ENCODE measurements around the gene LRP1B.
"Not testable (repeated sequence)": the region's sequence is repeated elsewhere in the genome, so short reads cannot be mapped to it uniquely, and the experiment has no call there.

LRP1B gene

DNA sequence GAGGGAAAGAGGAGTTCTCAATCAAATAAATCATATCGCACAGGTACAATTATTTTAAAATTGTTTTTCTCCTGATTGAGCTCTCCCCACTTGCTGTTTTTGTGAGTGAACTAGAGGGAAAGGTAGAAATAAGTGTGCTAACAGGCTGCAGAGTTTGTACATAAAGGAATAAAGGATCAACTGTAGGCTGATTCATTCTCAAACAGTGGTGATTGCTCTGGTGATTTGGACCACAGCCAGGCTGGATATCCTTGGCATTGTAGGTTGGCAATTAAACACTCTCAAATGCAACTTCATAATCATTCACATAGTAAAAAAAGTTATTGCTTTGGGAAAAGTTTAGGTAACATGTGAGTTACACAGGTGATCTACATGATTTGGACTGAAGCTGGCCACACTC lies 29.8 kb downstream of the LRP1B start:
- no peak for DNase-seq

DNA sequence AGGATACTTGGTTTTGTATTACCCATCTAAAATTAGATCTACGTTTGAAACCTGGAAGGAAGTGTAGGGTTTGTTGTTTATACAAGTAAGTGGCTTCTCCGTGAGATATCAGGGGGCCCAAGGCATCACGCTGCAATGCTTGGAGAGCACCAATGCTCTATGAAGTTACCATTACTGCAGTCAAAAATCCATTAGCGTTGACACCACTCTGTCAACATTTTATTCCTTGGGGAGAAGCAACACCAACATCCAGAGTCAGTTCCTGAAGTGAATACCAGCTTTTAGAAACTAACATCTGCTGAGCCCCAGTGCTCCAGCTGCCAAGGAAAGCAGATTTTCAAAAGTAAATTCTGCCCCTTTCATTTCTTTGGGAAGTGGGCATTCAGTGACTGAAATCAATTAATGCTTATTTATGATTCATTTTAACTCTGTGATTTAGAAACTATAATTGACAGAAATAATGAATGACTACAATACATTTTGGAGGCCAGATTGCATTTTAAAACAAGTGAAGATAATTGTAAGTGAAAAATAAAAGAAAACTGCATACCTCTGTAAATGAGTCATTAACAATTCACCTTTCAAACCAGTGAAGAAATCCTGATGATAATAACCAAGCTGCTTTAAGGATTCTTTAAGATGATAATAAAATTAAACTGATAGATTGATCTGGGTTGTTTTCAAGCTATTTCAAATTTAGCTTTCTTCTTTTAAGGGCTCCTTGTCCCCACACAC lies 30.5 kb downstream of the LRP1B start:
- no peak for DNase-seq

DNA sequence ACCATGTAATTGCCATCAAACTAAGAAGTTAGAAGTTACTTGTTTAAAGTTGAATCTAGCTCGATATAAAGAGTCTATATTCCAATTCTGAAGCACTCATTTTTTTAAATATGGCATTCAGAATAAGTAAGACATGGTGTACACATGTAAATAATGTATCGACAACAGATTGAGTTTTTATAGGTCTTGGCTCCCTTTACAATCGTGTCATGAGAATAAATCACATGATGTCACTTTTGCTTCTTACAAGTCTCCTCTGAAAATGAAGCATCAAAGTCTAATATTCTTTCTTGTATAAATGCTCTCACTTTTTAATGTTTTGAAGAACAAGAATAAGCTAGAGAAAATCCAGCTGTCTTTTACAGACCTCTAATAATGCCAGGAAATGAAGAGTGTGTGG lies 33.1 kb downstream of the LRP1B start:
- no peak for DNase-seq

DNA sequence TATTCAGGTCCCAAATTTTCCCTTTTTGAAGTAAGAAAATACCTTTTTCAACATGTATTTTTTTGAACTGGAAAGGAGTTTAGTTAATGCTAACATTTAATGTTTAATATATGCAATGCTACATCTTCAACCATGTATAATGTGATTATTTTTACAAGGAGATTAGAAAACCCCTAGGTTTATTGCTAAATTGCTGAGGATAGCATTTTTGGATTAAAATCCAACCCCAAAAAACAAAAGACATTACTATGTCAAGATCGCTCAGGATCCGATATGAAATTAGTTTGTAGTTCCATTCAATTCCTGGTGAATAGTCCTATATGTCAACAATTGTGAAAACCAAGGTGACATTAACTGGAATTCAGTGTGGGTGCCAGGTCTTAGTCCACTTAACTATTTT lies 35.2 kb downstream of the LRP1B start:
- DNase-seq: no peak

DNA sequence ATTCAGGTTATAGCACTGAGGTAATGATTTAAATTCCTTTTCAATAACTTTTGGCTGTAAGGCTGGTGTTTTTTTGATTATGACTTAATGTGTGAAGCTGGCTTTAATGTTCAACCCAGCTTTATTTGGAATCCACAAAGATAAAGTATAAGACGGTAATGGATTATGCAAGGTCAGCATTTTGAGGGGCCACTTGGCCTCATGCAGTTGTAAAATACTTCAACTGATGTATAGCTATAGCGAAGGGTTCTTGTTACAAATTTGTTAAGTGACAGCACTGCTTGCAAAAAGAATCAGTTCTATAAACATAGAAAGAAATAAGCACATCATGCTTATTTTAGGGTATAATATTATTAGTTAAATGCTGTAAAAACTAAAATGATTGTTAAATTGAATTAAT lies 36.6 kb downstream of the LRP1B start:
- DNase-seq: no peak

DNA sequence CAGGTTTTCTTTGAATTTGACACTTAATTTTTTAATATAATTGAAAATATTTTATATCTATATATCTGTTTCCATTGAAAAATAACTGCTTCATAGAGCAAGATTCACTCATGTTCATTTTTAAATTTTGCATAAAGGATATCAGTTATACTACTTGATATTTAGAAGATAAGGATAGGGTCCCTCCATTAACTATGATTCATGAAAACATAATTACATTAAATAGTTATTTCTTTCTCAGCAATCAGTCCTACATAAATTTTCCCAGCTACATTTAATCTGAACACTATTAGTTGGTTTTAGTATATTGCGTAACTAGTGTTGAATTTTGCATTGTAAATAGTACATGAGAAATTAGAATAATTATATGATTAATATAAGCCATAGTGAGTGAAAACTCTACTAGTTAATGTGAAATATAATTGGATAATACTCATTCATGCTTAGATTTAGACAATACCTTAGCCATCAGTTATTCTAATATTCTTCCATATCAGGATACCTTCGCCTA lies 42.7 kb downstream of the LRP1B start:
- DNase-seq: no peak

DNA sequence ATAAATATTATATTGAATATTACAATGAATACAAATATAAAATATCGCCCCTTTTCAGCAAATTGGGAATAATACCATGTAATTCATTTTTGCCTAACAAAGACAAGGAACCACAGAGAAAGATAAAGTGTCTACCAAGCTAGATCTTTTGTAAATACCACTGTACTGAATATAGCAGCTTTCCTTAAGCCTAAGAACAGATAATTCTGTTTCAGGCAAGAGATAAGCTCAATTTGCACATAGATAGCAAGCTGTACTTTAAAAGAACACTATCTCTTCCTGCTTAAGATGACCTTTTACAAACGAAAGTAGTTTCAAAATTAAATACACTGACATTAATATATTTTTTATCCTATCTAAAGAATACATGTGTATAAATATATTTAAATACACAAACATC lies 43.2 kb downstream of the LRP1B start:
- not testable (repeated sequence) for DNase-seq

DNA sequence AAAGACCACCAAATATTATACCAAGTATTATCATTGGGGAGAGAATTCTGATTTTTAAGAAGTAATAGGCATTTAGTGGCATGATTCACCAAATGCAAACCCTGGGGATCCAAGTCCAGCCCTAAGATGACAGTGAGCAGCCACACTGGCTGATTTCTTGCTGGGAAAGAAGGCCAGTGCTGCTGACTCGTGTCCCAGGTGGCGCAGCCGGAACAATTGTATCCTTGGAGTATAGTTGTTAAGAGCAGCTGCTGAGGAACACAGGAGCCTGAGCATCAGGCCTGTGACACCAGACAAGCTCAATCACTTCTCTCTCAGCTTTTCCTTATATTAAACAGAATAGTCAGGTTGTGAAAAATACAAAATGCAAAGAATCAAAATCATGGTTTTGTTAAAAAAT lies 48.4 kb downstream of the LRP1B start:
- DNase-seq: no peak

DNA sequence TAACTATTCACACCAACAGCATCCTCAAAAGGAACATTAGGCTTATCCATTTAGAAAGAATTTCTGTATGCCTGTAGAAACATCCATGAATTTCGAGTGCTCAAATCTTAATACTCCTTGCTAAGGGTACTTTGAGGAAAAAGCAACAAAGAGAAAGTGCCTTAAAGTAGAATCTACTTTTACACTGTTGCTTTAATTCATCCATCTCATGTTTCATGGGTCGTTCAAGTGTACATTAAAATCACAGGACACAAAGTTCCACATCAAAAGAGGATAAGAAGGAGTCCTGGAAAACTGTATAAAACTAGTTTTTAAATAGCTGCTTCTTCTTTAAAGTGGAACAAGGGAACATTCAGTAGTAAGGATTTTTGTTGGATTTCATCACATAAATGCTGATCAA lies 54.5 kb downstream of the LRP1B start:
- no peak for DNase-seq

DNA sequence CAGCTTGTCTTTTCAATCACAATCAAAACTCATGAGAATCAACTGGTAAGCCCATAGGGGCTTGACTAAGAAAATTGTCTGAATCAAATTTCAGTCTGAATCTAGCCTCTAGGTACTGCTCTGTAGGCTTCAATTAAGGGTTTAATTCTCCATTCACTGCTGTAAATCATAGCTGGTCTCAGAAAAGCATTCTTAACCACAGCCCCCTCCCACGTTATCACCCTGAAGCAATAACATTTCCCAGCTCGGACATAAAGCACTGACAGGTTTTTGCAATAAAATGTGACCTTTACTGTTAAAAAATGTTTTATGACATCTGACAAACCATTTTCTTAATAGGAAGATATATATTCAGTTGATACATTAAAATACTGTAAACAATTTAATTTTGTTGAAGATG lies 55.0 kb downstream of the LRP1B start:
- DNase-seq: no peak

DNA sequence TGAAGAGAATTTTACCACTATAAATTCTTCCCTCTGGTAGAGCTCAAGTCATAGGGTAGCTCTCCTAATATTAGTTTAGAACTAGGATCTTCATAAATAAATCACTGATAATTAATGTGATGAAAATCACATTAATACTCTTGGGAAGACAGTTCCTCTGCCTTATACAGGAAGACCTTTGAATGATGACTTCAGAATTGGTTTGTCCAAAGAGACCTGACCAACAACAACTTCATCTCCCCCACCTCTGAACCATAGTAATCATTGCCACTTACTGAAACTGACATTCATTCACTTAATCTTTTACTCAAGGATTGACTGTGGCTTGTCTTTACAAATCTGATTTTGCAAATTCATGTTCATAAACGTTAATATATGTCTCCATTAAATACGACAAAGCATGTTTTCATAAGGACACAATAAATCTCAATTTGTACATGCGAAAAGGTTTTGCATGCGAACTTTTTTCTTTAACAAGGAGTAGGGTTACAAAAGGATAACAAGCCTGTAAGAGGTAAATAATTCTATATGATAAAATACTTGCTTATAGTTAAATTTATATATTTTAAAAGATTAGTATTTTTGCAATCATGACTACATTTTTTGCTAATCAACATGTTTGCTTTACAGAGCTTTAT lies 61.4 kb downstream of the LRP1B start:
- DNase-seq: no peak

DNA sequence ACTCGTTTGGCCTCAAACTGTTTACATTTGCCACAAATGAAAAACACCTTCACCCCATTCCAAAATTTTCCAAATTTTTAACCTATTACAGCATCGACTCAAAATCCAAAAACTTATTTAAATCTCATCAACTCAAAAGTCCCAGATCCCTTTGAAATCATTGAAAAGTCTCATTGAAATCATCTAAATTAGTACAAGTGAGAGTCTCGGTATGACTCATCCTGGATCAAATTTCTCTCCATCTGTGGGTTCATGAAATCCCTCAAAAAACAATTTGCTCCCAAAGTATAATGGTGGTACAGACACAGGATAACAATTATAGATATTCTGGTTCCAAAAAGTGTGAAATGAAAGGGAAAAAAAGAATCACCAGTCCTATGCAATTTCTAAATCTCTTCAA lies 65.1 kb downstream of the LRP1B start:
- no peak for DNase-seq

DNA sequence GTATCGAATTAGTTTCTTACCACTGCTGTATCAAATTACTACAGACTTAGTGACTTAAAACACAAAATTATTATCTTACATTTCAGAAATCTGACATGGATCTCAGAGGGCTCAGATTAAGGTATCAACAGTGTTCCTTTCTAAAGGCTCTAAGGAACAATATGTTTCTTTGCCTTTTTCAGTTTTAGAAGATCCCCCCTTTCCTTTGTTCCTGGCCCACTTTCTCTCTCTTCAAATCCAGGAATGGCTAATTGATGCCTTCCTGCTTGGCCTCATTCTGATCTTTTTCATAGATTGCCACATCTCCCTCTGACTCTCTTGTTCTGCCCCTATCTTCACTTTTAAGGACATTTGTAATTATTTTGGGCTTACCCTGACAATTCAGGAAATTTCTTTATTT lies 65.7 kb downstream of the LRP1B start:
- DNase-seq: no peak

DNA sequence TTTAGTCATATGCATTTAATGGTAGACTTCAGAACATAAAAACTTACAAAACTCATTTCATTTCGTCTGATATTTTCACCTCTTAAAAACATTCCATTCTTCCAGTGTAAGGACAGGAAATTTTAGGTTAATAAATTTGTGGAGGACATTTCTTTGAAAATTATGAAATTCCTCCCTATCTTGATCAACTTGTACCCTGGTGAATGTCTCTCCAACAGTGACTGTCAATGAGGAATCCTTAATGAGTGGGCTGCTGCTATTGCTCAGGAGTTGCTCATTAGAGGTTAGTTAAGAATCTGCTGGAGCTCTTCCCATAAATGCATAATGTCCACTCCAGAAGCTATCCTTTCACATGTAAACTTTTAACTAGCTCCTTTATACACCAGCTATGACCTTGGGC lies 69.1 kb downstream of the LRP1B start:
- no peak for DNase-seq

DNA sequence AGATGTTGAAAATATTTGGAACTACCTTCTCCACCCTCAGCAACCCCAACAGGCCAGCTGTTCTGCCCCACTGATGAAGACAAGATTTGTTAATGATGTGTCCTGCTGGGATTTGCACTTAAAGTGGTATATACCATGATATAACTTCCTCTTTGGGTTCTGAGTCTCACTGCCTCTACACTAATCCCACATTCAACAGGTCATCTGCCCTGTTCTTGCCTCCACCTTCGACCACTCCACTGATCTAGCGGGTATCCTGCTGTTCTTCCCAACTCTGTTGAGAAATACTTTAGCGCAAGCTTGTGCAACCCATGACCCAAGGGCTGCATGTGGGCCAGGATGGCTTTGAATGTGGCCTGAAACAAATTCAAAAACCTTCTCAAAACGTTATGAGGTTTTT lies 72.7 kb downstream of the LRP1B start:
- DNase-seq: no peak

DNA sequence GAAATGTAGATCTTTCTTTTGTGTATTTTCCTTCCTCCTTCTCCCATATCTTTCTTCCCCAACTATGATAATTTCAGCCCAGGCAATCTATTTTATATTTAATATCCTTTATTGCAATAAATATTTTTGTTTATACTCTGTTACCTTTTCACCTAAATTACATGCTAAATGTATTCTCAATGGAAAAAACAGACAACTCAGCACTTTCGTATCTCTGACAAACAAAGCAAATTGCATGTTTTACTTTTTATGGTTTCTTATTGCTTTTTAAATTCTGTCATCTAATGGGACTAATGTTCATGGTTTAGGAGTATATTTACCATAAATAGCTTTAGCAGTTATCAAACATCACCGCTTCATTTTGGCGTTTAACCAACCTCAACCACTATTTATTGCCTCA lies 74.0 kb downstream of the LRP1B start:
- no peak for DNase-seq

DNA sequence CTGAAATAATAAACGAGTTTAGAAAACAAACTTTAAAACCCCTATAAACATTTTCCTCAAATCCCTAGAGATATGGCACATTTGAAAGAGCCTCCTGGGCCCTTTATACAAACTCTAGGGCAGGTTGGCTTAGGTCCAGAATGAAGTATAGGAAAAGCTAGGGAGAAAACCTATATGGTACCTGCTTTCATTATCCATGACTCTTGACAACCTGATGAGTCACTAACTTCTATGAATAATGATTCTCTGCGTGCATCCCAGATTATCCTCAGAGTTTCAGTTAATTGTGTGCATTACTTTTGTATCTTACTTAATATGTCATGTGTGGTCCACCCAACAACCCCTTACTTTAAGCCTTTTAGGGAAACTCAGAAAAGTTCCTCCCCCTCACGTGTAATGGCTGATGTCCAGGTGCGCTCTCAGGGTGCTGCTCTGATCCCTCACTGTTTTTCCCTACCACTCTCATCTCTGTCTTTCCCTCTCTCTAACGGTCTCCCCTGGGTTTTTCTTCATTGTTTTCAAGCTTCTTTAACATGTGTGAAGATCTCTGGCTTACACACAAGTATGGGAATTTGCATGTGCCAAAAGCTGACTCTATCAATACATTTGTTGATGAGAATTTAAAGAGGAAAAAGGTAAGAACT lies 78.5 kb downstream of the LRP1B start:
- no peak for DNase-seq

DNA sequence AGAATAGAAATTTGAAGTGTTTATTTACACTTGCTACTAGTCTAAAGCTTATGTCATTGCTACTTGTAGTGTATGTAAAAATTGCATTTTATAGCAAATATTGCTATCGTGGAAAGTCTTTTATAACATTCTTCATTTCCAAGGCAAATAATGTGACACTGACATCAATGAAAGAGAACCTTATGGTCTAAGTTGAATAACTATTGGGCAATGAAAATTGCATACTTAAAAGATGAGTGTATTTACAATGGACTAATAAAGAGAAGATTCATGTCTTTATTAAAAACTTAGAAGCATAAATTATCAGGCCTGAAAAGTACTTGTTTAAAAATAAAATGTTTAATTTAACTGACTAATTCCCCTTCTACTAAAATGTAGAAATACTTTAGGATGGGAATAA lies 82.2 kb downstream of the LRP1B start:
- DNase-seq: no peak

DNA sequence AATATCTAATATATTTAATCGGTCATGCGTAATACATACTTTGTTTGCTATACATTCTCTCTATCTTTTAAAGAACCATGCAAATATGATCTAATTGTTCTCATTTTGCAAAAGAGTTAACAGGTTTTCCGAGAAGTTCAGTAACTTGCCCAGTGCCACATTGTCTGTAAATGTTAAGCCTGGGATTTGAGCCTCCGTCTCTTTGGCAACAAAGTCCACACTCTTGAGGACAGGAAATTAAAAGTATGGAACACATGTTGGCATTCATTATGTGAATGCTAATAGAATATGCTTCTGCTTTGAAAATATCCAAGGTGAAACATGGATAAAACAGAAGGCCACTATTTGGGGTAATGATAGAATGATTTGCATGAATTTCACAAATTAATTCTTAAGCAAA lies 85.2 kb downstream of the LRP1B start:
- DNase-seq: no peak

DNA sequence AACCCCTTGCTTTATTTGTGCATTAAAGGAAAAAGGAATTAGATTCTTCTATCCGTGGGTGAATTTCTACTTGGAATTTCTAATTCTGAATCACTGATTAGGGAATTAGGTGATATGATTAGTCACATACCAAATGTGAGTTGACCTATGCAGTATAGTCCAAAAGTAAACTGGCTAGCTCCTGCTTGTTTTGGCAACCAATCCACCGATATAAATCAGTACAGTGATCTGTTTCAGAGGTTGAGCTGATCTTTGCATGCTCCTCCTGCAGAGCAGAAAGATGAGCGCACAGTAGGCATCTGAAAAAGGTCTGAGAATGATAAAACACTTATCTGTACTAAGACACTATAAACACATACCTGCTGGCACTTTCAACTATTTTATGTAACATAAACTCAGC lies 86.6 kb downstream of the LRP1B start:
- DNase-seq: no peak

DNA sequence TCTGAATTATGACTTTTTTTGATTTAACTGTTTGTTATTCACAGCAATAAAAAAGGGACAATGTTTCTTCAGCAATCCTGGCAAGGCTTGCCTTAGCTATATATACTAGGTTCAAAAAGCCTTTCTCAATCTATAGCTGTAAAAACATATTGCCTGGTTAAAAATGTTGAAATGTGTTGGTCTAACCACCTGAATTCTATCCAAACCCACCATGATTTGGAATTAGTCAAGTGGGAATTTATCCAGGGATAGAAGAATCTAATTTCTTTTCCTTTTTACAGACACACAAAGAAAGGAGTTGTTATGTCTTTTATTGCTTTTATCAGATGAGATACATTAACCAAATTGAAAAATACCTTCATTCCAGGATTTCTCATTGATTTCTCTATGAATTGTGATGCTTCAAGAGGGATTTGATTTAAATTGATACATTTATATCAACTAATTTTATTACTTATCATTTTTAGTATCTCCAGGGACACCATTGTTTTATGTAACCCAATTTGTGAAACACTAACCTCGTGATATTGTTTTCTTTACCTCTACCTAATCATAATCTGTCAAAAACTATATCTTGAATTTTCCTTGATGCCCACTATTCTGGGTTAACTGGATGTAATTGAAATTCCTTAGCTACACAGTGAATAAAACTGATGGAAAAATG lies 88.1 kb downstream of the LRP1B start:
- DNase-seq: no peak

DNA sequence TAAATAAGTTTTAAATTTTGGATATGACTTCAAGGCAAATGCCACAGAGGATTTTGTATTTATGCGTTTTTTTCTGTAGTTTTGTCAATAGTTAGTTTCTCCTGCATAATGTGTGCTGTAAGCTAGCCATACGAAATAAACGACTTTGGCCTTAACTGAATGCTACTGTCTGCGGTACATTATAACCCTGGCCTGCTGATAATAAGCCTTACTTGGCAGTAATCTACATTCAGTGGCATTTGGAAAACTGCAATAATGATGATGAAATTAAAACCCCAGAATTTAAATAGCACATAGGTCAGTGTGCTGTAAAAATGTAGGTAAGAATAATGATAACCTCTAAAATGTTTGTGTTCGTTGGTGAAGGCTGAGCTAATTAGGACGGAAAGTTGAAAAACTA lies 88.8 kb downstream of the LRP1B start:
- no peak for DNase-seq

DNA sequence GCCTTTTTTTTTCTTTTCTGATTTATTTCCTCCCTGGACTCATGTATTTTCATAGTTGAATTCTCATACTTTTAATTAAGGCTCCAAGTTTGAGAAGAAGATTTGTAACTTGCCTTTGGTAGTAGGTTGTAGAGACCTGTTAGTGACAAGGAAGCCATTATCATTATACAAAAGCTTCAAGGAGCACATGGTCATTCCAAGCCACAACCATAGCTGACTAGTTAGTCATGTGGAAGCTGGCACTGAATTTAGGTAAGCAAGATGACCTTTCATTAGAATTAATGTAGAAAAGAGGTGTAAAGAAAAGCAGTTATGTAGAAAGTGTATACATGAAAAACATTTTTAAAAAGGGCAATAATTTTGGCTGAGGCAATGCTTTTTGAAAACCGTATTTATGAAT lies 89.7 kb downstream of the LRP1B start:
- no peak for DNase-seq

DNA sequence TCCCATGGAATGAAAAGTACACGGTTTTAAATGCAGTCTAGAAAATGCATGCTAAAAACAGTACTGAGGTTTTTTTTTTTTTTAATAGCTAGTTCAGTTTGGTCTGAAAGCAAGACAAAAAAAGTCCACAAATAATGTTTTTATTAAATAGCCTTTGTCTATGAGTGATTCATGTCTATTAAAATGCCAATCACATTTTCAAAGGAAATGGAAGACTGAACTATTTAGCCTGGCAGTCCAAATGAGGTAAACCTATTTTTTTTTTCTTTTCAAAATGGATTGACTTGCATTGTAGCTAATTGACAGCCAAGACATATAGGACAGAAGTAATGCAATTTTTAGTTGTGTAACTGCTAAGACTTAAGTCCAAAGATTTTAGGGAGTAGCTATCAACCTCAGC lies 90.3 kb downstream of the LRP1B start:
- DNase-seq: no peak

All from activated T-cell treated with anti-CD3 and anti-CD28 coated beads, Interleukin-2, amount 50 U/mL, for 48 hours (primary cell).